ENCODE measurements around the gene SPON1. TPM values are rescaled to one million over a fixed set of nuclear protein-coding genes. Genes with fewer than 3 reads are reported as not detected.

SPON1 gene
- total RNA-seq, 1 experiment from 2014 or later = 0.20 TPM

GRCh38 chr11:13923182-13923581 is 39.3 kb upstream of the SPON1 start:
- Mint-ChIP-seq H3K36me3 (ENCODE audit: insufficient read depth in 1 of 3, low read depth in 3 of 3) (no peaks in the 10 kb centered on the region), H3K4me1 (peaks cover 30 to 31% of the 10 kb centered on the region in 2 experiments), H3K4me3 (no peak overlapping the region), H3K27ac (no peak overlapping the region), H3K27me3 (ENCODE audit: low read depth) (no peaks in the 10 kb centered on the region), H3K9me3 (no peaks in the 10 kb centered on the region)
- Histone ChIP-seq H2BK15ac (ENCODE audit: low read depth, low read length) (no peak overlapping the region), H3K9ac (ENCODE audit: extremely low read depth, insufficient read length, low read length) (no peak overlapping the region), H3K27ac (ENCODE audit: insufficient read length, low read depth, low read length) (no peak overlapping the region), H2BK5ac (ENCODE audit: insufficient read length, low read length) (no peak overlapping the region), H2BK120ac (ENCODE audit: low read depth, low read length, poor library complexity, severe bottlenecking) (no peak overlapping the region), H3K4me1 (ENCODE audit: insufficient read depth, low read length) (peaks cover 13% of the 10 kb centered on the region), H2BK12ac (ENCODE audit: insufficient read length, low read depth, low read length) (no peak overlapping the region), H2AK5ac (ENCODE audit: insufficient read length, low read length) (no peak overlapping the region), H4K20me1 (ENCODE audit: control insufficient read depth, insufficient read depth, insufficient read length) (no peaks in the 10 kb centered on the region), H4K8ac (replicated peaks; ENCODE audit: insufficient read length, low read depth, low read length) (no peak overlapping the region), H3K27me3 (ENCODE audit: insufficient read depth, low read length) (no peaks in the 10 kb centered on the region), H3K56ac (ENCODE audit: insufficient read length, low read depth, low read length) (no peak overlapping the region), H3K4me2 (ENCODE audit: insufficient read depth, insufficient read length, low read length) (no peak overlapping the region), H4K5ac (ENCODE audit: insufficient read length, low read depth, low read length) (no peak overlapping the region), H3K18ac (ENCODE audit: insufficient read length, low read depth, low read length) (no peak overlapping the region), H3K79me2 (ENCODE audit: insufficient read depth, low read length) (no peaks in the 10 kb centered on the region), H3K9me3 (ENCODE audit: control insufficient read depth, low read depth, low read length) (no peaks in the 10 kb centered on the region), H2AFZ (ENCODE audit: low read length) (no peak overlapping the region), H3K4ac (ENCODE audit: low read depth, low read length) (no peak overlapping the region), H4K91ac (ENCODE audit: insufficient read length, low read depth, low read length) (no peak overlapping the region), H3K23ac (ENCODE audit: insufficient read length, low read depth, low read length) (no peak overlapping the region), H2BK20ac (ENCODE audit: low read depth, low read length, poor library complexity, severe bottlenecking) (no peak overlapping the region), H3K14ac (ENCODE audit: insufficient read depth, low read length) (no peak overlapping the region), H3K79me1 (ENCODE audit: insufficient read depth, low read depth, low read length, poor library complexity, severe bottlenecking) (no peaks in the 10 kb centered on the region), H3K23me2 (ENCODE audit: insufficient read length, low read depth, low read length, poor library complexity, severe bottlenecking) (no peaks in the 10 kb centered on the region), H3T11ph (ENCODE audit: low read length) (no peak overlapping the region)
- WGBS (ENCODE audit: extremely low coverage, insufficient read length, low lambda C conversion rate) = no CpG with 5 or more reads among the region's 1 CpG
- peak; percentile 12; the same call in 1 of the 3 replicates for TF ChIP-seq CTCF (conservative IDR thresholded peaks at IDR 0.05)
- no peak for DNase-seq

All from H9 (cell line).